HG02981 (cell line): Measurements from ENCODE around the gene LRRK2.
A peak's percentile ranks its signal among the peaks of the same experiment; 100 is the strongest.
"Not testable (repeated sequence)": the region's sequence is repeated elsewhere in the genome, so short reads cannot be mapped to it uniquely, and the experiment has no call there.

Experiments
- ATAC-seq: cut with Tn5 transposase; IDR thresholded peaks from one replicate; pipeline ENCODE4 v1.9.1; 2021; ENCODE audit warnings: mild to moderate bottlenecking, moderate library complexity; ENCODE audit not compliant: unreplicated experiment

The LRRK2 gene

DNA sequence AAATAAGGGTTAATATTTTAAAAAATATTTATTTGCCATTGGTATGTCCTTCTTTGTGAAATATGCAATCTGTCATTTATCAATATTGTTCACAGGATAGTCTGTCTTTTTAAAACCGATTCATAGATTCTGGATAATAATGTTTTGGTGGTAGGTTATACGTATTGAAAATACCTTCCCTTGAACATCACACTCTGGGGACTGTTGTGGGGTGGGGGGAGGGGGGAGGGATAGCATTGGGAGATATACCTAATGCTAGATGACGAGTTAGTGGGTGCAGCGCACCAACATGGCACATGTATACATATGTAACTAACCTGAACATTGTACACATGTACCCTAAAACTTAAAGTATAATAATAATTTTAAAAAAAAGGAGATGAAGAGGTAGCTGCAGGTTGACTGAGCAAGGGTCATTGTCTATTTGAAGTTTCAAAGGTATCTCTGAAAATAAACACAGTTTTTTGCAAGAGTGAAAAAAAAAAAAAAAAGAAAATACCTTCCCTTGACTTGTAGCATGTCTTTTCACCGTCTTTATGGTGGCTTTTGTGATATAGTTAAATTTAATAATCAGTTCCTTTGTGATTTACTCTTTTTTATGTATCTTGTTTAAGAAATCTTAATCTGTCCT is 19.8 kb downstream of the LRRK2 start:
- not testable (repeated sequence) for ATAC-seq

DNA sequence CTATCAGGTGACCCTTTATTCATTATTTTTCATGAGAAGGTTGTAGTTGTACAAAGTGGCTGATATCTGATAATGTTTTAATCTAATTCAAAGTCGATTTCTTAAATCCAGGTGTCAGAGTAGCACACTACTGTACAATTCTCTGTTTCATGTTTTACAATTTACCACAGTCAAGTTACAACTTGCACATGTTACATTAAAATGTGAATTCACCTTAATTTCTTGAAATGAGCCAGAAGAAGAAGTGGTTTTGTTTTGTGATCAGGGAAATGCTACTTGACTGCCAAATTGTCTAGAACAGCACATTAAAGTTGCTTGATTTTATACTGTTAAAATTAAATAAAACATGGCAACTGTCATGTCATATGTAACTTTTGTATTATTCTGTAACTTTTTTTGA is 23.2 kb downstream of the LRRK2 start:
- no peak for ATAC-seq

DNA sequence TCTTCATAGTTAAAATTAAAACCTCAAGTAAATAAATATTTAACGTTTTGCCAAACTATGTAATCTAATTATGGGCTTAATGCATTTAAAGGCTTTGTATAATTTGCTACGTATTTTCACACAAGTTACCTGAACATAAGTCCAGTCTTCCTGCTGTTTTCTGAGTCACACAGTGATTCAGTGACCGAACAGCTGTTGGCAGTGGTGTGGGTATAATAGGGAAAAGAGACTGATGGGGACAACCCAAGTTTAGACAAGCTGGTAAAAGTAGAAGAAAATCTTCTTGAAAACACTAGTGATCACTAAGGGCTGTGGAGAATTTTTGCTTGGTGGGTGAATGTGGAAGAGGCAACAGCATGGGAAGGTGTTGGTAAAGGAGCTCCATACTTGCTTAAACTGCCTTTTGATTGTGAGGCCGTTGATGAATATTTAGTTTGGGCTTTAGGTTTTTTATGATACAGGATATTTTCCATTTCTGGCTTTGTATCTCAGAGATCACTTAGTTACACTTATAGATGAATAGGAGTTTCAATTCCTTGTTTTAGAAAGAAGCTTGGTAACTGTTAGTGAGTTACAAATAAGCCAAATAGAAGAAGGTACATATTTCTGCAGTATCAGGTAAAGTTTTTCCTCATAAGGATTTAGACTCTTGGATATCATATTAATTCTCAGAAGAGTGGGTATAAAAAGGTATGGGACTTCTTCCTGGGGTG is 23.9 kb downstream of the LRRK2 start:
- peak; percentile 68 for ATAC-seq

DNA sequence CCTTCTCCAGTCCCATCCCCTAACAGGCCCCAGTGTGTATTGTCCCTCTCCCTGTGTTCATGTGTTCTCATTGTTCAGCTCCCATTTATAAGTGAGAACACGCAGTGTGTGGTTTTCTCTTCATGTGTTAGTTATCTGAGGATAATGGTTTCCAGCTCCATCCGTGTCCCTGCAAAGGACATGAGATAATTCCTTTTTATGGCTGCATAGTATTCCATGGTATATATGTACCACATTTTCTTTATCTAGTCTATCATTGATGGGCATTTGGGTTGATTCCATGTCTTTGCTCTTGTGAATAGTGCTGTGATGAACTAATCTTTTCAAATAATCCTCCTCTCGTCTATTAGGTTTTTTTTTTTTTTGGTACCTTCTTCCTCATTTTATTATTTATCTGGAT is 25.9 kb downstream of the LRRK2 start:
- ATAC-seq: not testable (repeated sequence)

DNA sequence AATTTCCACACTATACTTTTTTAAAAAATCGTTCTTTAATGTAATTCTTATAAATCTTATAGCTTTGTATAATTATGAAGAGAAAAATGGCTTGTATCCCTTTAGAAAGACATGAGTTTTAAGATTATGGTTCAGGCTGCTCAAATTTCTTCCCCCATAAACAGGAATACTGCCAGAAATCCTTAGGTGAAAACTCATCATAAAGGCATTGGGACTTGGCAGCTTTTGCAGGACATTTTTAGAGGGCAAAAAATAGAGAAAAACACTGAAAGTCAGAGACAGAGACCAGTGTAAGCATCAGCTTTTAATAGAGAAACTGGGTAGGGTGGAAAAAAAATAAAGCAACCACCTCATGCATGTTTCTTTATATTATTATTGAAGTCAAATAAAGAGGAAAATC is 29.1 kb downstream of the LRRK2 start:
- no peak for ATAC-seq

DNA sequence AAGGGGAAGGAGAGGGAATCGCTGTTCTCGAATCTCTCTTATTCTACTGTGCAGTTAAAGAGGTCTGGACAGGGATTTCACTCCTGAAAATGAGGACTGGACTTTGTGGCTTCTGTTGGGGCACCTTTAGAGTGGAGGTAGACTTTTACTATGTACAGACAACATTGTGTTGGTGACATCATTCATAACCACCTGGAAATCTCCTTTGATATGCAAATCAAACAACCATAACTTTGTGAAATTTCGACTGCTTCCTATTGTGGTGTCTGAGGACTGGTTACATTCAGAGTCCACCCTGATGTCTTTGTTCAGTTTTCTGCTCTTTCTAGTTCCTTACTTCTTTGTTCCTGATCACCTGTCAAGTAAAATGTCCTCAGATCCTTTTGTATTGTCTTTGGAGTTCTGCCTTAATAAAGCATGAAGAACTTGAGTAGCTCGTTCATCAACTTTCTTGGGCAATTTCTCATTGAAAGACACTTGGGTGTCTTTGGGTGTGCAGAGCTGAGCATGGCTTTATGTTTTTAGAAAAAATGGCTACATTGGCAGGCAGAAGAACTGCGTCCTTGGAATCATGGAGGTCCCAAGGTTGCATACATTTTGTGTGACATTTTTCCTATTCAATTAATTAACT is 29.8 kb downstream of the LRRK2 start:
- no peak for ATAC-seq

DNA sequence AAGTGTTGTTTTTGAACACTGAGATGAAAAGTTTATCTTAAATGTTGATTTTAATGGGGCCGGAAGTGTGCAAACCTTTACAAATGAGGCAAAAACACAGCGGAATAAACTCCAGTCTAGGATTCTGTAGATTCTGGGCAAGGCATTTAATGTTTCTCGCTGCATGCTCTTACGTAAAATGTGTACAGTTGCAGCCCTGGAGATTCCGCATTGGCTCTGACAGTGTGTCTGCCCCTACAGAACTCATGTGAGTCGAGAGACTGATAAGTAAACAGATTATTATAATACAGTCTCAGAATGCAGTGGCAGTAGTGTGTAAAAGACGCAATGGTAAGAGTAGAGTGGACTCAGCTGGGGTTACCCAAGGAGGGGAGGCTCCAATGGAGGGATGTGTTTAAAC is 33.6 kb downstream of the LRRK2 start:
- ATAC-seq: no peak

DNA sequence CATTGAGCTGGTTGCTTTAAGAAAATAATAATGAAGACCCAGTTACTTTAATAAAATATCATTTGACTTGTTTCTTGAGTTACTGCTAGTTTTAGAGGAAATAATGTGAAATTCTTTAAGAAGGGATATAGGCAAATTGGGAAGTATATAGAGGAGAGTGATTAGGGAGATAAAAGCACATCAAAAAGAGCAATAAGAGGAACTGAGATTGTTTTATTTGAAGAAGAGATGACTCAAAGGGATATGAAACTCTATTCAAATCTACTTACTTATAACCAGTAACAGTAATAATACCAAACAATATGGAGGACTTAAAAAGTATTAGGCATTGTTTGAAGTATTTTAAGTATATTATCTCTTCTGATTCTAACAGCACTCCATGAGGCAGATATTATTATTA is 37.1 kb downstream of the LRRK2 start:
- peak; percentile 77 for ATAC-seq

DNA sequence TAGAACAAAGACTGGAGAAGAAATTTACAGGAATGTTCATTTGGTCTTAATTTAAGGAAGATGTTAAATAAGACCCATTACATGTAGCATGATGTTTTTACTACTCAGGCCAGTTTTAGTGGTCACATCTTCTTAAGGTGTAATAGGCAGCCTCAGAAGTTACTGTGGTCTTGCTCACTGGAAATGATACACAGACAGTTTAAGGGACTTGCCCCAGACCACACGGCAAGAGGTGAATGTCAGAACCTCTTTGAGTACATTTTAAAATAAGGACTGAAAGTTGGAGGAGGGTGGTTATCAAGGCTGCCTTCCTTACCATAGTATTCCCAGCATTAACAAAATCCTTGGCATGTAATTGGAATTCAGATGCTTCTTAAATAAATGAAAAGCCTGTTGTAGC is 37.9 kb downstream of the LRRK2 start:
- ATAC-seq: peak; percentile 79

DNA sequence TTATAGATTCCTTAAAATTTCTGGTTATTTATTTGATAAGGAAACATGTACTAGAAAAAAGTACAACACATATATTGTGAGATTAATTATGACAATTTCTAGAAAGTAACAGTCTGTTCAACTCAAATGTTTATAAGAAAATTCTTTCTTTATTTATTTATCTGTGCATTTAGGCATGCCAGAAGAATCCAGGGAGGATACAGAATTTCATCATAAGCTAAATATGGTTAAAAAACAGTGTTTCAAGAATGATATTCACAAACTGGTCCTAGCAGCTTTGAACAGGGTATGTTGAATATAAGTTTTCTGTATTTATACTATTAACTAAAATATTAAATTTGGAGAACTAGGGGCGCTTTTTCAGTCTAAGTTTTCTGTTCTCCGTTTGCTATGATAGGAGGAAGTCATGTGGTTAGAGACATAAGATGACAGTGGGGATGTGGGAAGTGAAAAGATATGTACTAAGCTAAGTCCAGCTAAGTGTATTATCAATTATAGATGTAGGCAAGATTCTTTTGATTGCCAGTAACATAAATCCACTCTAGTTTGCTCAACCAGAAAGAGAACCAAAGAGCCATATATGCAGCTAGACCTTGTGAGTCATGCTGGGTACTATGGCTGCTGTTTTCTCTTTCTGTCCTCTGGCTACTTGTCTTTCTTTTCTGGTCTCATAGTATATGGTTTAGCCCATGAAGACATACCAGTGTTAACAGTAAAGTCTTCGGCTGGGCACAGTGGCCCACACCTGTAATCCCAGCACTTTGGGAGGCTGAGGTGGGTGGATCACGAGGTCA is 39.0 kb downstream of the LRRK2 start:
- no peak for ATAC-seq

DNA sequence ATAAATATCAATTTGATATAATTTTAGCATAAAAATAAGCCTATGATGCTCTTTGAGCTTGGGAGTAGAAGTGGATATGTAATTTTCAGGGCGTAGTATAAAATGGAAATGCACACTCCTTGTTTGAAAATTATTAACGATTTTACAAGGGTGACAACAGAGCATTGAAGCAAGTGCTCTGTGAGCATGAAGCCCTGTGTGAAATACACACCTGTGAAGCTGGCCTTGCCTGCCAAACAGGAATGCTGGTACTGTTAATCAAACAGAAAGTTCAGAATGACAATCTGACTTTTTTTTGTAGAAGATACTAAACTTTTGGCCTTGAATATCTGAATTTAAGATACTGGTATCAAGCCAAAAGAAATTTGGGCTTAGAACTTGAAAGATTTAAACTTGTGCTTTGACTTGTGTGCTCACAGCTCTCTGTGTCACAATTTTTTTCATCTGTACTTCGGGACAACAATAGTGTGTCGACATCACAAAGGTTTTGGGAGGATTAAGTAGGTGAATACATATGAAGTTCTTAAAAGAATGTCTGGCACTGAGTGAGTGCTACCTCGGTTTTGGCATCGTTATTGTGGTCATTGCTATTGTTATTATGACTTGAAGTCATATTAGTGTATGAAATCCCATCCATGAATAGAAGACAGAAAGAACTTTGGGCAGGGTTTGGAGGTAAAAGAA is 47.3 kb downstream of the LRRK2 start:
- ATAC-seq: no peak

DNA sequence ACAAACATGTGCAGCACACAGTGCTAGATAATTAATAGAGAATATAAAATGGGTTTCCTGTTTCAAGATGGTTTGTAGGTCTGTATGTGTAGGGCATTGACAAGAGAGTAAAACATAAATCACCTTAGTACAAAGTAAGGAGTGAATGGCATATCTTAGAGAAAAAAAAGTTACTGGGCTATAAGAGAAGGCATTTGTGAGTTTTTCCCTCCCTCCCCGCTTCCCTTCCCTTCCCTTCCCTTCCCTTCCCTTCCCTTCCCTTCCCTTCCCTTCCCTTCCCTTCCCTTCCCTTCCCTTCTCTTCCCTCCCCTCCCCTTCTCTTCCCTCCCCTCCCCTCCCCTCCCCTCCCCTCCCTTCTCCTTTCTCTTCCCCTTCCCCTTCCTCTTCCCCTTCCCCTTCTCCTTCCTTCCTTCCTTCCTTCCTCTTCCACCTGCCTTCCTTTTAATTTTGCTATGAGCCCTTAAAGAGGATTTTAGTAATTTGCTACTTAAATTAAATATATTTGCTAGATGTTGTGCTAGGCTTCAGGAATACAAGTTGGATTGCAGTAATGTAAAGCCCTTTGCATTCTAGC is 57.1 kb downstream of the LRRK2 start:
- no peak for ATAC-seq

DNA sequence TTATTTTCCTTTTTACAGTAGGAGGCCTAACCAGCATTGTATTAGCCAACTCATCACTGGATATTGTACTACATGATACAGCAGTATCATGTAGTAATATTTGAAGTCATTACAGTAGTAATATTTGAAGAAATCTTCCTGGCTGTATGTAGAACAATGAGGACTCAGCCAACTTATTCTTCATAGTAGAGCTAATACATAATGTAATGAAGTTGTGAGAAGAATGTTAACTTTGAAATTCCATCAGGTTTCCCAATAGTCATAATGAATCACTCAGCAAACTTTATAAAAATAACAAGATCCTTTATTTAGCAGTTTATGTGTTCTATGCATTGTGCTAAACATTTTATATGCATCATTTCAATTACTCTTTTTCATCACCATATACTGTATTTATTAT is 61.8 kb downstream of the LRRK2 start:
- no peak for ATAC-seq

DNA sequence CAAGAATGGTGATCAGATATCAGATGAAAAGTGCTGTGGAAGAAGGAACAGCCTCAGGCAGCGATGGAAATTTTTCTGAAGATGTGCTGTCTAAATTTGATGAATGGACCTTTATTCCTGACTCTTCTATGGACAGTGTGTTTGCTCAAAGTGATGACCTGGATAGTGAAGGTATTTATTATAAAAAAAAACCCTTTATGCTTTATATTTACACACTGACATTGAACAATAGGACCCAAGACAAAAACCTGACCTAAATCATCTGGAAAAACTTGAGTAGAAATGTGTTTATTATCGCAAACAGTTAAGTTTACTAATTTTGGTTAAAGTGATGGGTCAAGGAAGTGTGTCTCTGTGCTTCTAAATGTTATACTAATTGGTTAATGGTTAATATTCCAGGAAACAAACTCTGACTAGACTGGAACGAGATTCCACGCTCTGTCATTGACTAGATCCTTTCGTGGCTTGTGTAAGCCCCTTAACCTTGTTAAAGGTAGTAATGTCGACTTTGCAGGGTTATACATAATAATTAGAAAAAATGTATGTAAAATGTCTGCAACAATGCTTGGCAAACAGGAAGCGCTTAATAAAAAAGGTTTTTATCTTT is 62.7 kb downstream of the LRRK2 start:
- no peak for ATAC-seq

DNA sequence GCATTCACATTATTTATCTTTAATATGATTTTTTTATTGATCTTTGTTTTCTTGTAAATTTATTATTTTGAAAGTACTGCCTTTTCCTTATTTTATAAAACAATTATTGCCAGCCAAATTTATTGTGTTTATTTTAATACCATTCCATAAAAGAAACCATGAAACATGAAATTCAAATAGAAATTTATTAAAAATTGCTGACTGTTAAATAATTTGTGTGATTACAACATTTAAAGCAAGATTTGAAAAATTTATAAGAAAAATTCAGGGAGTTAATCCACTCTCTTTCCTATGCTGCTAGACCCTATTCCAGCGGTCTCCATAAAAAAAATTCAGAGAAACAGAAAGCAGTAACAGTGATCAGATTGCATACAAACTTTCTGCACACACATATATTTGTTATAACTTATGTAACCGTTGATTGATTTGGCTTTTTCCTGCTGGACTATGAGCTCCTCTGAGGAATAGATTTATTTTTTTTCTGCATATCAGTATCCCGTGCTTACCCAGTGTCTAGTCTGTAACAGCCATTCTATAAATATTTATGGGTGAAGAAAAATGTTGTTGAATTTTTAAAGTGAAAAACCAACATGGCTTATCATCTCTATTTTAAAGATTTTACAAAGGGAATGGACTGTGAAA is 68.1 kb downstream of the LRRK2 start:
- no peak for ATAC-seq

DNA sequence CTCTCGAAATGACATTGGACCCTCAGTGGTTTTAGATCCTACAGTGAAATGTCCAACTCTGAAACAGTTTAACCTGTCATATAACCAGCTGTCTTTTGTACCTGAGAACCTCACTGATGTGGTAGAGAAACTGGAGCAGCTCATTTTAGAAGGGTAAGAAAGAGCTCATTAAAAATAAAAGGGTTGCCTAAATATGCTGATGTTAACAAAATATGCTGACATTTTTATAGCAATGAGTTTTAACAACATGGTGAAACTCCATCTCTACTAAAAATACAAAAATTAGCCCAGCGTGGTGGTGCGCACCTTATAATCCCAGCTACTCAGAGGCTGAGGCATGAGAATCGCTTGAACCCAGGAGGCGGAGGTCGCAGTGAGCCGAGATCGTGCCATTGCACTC is 73.5 kb downstream of the LRRK2 start:
- ATAC-seq: no peak

DNA sequence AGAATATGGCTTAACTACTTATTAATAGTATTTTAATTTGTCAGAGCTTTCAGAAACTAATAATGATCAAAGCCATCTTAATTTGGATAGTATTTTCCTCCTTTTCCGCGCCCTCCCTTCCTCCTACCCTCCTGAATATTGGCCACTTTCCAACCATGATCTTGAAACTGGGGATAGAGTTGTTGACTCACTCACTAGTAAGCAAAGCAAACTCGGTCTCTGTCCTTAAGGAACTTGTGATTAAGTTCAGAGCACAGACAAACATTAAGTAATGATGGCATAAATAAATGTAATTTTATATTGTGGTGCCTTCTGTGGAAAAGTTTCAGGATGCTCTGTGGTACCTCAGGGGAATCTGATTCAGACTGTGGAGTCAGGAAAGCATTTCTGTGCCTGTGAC is 75.7 kb downstream of the LRRK2 start:
- no peak for ATAC-seq

DNA sequence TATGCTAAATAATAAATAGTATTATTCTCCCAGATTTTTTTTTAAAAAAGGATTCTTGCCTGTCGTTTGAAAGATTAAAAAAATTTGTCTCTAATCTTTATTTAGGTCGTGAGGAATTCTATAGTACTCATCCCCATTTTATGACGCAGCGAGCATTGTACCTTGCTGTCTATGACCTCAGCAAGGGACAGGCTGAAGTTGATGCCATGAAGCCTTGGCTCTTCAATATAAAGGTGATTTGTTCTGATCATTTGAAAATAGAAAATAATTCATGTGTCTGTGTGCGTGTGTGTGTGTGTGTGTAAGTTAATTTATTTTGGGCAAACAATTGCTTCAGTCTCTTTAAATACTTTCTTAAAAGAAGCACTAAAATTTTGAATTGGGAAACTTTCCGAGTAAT is 84.2 kb downstream of the LRRK2 start:
- ATAC-seq: no peak

DNA sequence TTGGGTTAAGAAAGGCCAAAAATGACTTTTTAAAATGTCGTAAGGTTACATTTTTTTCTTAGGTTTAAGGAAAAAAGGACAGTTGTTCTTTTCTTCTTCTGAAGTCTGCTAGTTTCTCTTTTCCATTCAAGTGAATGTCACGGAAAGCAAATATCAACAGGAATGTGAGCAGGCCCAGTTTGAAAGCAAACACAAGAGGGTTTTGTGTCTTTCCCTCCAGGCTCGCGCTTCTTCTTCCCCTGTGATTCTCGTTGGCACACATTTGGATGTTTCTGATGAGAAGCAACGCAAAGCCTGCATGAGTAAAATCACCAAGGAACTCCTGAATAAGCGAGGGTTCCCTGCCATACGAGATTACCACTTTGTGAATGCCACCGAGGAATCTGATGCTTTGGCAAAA is 85.4 kb downstream of the LRRK2 start:
- ATAC-seq: no peak

DNA sequence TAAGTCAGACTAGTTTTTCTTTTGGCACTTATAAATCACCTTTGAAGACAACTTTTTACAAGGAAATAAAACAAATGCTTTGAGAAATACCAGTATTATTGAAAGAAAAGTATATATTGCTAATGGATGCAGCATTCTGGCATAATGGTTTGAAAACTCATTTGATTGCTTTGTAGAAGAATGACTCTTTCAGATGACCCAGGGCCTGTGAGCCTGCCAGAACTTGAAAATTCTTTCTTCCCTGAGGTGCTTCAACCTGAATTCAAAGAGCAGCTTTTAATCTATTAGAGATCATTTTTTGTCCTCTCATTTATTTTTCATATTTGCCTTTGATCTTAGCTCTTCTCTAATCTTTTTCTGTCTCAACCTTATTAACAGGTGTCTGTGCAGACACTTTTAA is 87.4 kb downstream of the LRRK2 start:
- ATAC-seq: no peak
